Measurements from ENCODE around the gene KRT16. TPM values are rescaled to one million over a fixed set of nuclear protein-coding genes. Genes with fewer than 3 reads are reported as not detected.
"Not testable (repeated sequence)": the region's sequence is repeated elsewhere in the genome, so short reads cannot be mapped to it uniquely, and the experiment has no call there.

The KRT16 gene
- total and polyA plus RNA-seq, 2 donors = 0.20 TPM; not detected in 1

DNA sequence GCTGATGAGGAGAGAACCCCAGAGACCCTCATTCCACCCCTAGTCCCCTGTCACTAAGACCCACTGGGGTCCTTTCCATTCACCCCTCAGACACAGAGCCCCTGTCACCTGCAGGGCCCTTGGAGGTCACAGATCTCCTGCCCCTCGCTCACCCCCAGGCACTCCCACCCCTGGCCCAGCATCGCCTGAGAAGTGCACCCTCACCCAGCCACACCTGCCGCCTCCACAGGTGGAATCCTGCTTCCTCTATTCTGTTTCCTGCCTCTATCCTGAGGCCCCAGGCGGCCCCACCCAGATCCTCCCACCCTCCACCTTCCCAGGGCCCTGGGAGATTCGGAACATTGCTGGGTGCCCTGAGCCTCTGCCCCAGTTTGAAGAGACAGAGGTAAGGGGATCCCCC lies 25.6 kb upstream of the KRT16 start:
- Histone ChIP-seq H3K36me3 (ENCODE audit: insufficient read depth) (no peaks in the 10 kb centered on the region), H3K4me1 (ENCODE audit: insufficient read depth) (no peaks in the 10 kb centered on the region), H3K27ac (ENCODE audit: low read depth) (no peak overlapping the region), H3K4me3 (ENCODE audit: low read depth, low read length) (no peak overlapping the region)
- no peak for DNase-seq (ENCODE audit: extremely low spot score)
- WGBS = 86% methylated on average over 5 of the region's 5 CpGs

- Histone ChIP-seq H3K4me3 (ENCODE audit: low read depth, low read length) (no peak overlapping the region), H3K4me1 (ENCODE audit: insufficient read depth) (no peaks in the 10 kb centered on the region), H3K36me3 (ENCODE audit: insufficient read depth) (no peaks in the 10 kb centered on the region), H3K27ac (ENCODE audit: low read depth) (no peak overlapping the region)
- DNase-seq (ENCODE audit: extremely low spot score) = no peak
- 87% methylated on average over 9 of the region's 9 CpGs for WGBS
Observed at GRCh38 chr17:41636652-41637051, 24.1 kb upstream of the KRT16 start.

- no peak overlapping the region for H3K4me3 ChIP-seq (ENCODE audit: low read depth, low read length)
- WGBS = 29% methylated on average over 28 of the region's 28 CpGs
- no peak overlapping the region for H3K27ac ChIP-seq (ENCODE audit: low read depth)
- no peak for DNase-seq (ENCODE audit: extremely low spot score)
- no peaks in the 10 kb centered on the region for H3K36me3 ChIP-seq (ENCODE audit: insufficient read depth)
- H3K4me1 ChIP-seq (ENCODE audit: insufficient read depth) = no peaks in the 10 kb centered on the region
Observed at GRCh38 chr17:41635121-41636097, 22.8 kb upstream of the KRT16 start.

DNA sequence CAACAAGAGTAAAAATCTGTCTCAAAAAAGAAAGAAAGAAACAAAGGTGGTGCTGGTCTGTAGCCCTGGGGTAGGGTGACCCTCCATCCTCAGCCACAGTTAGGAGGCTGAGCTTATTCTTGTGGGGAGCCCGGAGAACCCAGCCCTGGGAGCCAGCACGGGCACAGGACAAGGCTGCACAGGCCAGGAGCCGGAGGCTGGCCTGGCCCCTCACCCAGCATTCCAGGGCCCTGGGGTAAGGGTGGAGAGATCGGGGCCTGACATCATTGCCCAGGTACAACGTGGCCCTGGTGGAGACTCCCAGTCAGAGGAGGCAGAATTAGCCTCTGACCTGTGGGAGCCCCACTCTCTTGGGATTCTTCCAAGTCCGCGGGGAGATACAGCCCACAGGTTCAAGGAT lies 22.1 kb upstream of the KRT16 start:
- whole genome bisulfite sequencing = 65% methylated on average over 7 of the region's 7 CpGs
- H3K4me1 ChIP-seq (ENCODE audit: insufficient read depth) = no peaks in the 10 kb centered on the region
- H3K4me3 ChIP-seq (ENCODE audit: low read depth, low read length) = no peak overlapping the region
- H3K36me3 ChIP-seq (ENCODE audit: insufficient read depth) = no peaks in the 10 kb centered on the region
- no peak for DNase-seq (ENCODE audit: extremely low spot score)
- no peak overlapping the region for H3K27ac ChIP-seq (ENCODE audit: low read depth)

DNA sequence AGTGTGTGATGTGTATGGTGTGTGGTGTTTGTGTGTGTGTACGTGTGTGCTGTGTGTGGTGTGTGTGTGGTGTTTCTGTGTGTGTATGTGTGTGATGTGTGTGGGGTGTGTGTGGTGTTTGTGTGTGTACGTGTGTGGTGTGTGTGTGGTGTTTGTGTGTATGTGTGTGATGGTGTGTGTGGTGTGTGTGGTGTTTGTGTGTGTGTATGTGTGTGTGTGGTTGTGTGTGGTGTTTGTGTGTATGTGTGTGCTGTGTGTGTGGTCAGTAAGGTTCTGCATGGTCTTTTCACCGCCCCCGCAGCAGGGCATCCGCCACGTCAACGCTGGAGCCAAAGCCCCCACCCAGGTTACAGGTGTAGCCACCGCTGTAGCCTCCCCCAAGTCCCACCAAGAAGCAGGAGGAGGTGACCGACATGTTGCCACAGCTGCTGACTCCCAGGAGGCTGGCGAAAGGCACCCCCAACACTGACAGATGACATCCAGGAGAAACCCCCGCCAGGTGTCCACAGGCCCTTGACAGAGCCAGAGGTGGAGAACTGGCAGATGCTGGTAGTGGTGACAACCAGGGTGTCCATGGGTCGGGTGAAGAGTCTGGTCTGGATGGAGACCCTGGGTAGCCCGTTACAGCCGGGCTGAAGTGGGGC lies 21.1 kb upstream of the KRT16 start:
- WGBS = 92% methylated on average over 14 of the region's 14 CpGs
- H3K27ac ChIP-seq (ENCODE audit: low read depth) = no peak overlapping the region
- no peak overlapping the region for H3K4me3 ChIP-seq (ENCODE audit: low read depth, low read length)
- H3K4me1 ChIP-seq (ENCODE audit: insufficient read depth) = no peaks in the 10 kb centered on the region
- no peak for DNase-seq (ENCODE audit: extremely low spot score)
- H3K36me3 ChIP-seq (ENCODE audit: insufficient read depth) = no peaks in the 10 kb centered on the region

DNA sequence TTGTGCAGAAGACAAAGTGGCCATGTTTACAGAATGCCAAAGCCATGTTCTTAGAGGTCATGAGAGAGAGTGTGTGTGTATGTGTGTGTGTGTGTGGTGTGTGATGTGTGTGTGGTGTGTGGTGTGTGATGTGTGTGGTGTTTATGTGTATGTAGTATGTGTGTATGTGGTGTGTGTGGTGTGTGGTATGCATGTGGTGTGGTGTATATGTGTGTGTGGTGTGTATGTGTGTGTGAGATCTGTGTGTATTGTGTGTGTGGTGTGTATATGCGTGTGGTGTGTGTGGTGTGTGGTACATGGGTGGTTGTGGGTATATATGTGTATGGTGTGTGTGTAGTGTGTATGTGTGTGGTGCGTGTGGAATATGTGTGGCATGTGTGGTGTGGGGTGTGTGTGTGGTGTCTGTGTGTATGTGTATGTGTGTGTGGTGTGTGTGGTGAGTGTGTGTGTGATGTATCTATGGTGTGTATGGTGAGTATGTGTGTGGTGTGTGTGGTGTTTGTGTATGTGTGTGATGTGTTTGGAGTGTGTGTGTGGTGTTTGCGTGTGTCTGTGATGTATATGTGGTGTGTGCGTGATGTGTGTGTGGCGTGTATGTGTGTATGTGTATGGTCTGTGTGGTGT lies 20.0 kb upstream of the KRT16 start:
- no peaks in the 10 kb centered on the region for H3K36me3 ChIP-seq (ENCODE audit: insufficient read depth)
- H3K27ac ChIP-seq (ENCODE audit: low read depth) = no peak overlapping the region
- H3K4me1 ChIP-seq (ENCODE audit: insufficient read depth) = no peaks in the 10 kb centered on the region
- H3K4me3 ChIP-seq (ENCODE audit: low read depth, low read length) = no peak overlapping the region
- no peak for DNase-seq (ENCODE audit: extremely low spot score)
- 70% methylated on average over 5 of the region's 5 CpGs for WGBS

DNA sequence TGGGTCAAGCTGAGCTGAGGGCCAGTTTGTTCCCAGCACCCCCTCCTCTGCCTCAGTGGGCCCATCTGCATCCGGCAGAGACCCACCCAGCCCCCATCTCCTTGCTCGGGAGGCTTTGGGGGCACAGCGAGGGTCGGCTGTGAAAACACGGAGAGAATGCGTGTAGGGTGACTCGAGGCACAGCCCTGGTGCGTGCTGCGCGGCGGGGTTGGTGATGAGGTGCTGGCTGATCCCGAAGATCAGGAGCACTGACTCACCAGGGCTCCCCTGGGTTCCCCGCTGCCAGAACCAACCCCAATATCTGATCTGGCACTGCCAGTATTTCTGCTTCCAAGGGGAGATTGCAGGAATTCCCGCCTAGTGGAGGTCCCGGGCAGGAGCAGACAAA lies 19.3 kb upstream of the KRT16 start:
- no peak overlapping the region for H3K27ac ChIP-seq (ENCODE audit: low read depth)
- H3K36me3 ChIP-seq (ENCODE audit: insufficient read depth) = no peaks in the 10 kb centered on the region
- no peak overlapping the region for H3K4me3 ChIP-seq (ENCODE audit: low read depth, low read length)
- 86% methylated on average over 15 of the region's 15 CpGs for WGBS
- H3K4me1 ChIP-seq (ENCODE audit: insufficient read depth) = no peaks in the 10 kb centered on the region
- no peak for DNase-seq (ENCODE audit: extremely low spot score)

DNA sequence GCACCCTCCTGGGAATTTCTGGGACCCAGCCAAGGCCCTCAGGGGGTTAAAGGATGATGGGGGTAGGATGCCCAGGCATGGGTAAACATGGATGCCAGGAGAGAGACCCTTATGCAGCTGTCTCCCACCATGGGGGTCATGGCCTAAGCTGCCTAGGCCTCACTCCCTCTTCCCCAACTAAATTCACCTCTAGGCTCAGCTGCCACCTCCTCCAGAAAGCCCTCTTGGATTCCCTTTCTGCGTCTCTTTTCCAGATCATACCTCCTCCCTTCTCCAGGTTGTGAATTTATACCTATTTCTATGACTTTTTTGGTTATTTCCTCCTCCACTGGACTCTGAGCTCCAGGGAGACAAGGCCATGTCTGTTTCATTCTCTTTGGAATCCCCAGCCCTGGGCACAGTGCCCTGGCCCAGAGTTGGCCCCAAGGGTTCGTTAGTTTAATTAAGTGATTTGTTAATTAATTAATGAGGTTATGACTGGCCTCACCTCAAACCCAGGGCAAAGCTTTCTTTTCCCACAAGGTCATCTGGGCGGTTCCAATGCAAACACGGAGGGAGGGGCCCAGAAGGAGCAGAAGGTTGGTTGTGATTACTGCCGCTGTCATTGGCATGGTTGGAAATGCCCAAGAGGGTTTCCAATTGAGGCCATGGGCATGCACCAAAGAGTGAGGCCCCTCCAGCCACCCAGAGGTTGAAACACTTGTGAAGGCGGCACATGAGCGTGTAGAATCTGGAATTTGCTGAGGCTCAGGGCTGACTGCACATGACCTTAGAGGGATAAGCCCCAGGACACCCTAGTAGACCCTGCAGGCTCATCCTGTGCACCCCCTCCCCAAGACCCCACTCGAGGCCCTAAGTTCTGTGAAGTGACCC lies 18.7 kb upstream of the KRT16 start:
- whole genome bisulfite sequencing = 91% methylated on average over 8 of the region's 8 CpGs
- no peak for DNase-seq (ENCODE audit: extremely low spot score)
- H3K4me3 ChIP-seq (ENCODE audit: low read depth, low read length) = no peak overlapping the region
- H3K4me1 ChIP-seq (ENCODE audit: insufficient read depth) = no peaks in the 10 kb centered on the region
- H3K36me3 ChIP-seq (ENCODE audit: insufficient read depth) = no peaks in the 10 kb centered on the region
- H3K27ac ChIP-seq (ENCODE audit: low read depth) = no peak overlapping the region

DNA sequence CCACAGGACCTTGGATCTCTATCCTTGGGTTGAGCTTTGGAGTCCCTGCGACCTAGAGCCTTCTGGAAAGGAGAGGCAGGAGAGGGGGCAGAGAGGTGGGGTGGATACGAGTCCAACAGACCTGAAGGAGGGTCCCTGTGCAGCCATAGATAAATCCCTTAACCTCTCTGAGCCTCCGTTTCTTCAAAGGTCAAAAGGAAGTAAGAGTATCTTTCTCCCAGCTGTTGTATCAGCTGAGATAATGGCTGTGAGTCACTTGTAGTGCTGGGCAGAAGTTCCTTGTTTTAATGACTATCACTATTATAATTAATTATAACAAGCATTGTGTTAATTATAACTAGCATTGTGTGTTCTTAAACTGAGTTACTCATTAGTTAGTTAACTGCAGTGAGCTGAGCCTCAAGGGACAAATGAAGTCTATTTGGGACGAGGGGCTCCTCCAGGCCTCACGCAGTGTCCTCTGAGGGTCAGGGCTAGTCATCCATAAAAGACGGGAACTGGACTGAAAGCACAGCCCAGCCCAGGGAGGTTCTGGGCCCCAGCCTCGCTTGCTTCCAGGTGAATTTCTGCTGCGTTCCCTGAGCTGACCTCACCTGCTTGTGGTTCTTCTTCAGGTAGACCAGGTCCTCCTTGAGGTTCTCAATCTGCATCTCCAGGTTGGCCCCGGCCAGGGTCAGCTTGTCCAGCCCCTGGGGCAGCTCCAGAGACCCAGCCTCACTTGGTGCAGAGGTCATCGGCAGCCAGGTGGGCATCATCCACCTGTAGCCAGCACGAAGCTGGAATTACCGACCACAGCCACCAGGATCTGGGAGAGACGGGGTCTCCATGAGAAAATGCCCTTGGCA lies 17.5 kb upstream of the KRT16 start:
- H3K4me3 ChIP-seq (ENCODE audit: low read depth, low read length) = no peak overlapping the region
- no peak overlapping the region for H3K27ac ChIP-seq (ENCODE audit: low read depth)
- 88% methylated on average over 13 of the region's 13 CpGs for WGBS
- DNase-seq (ENCODE audit: extremely low spot score) = no peak
- no peaks in the 10 kb centered on the region for H3K4me1 ChIP-seq (ENCODE audit: insufficient read depth)
- no peaks in the 10 kb centered on the region for H3K36me3 ChIP-seq (ENCODE audit: insufficient read depth)

- no peaks in the 10 kb centered on the region for H3K36me3 ChIP-seq (ENCODE audit: insufficient read depth)
- H3K4me1 ChIP-seq (ENCODE audit: insufficient read depth) = peaks cover 2% of the 10 kb centered on the region
- no peak for DNase-seq (ENCODE audit: extremely low spot score)
- H3K4me3 ChIP-seq (ENCODE audit: low read depth, low read length) = no peak overlapping the region
- no peak overlapping the region for H3K27ac ChIP-seq (ENCODE audit: low read depth)
- 81% methylated on average over 10 of the region's 10 CpGs for WGBS
Observed at GRCh38 chr17:41629316-41629715, 16.7 kb upstream of the KRT16 start.

DNA sequence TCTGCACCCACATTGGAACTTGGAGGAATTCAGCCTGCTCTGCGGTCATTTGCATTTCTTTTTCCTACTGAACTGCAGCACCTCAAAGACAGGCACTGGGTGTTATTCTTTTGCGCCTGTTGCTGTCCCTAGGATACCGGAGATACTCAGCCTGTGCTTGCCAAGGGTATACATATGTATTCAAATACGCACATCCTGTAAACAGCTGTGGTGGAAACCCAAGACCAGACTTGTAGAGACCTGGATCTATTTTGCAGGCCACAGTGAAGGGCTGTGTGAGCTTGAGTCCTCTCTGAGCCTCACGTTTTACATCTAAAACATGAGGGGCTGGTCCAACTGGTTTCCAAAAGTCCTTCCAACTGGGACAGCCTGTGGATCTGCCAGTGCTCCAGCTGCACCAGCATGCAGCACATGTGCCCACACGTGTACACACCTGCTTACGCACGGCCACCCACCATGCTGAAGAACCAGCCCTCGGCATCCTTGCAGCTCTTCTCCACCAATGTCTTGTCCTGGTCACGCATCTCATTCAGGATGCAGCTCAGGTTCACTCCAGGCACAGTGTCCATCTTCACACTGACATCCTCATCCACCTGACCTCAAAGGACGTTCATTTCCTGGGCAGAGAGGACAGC lies 16.2 kb upstream of the KRT16 start:
- not testable (repeated sequence) for H3K27ac ChIP-seq (ENCODE audit: low read depth); H3K4me3 ChIP-seq (ENCODE audit: low read depth, low read length); H3K4me1 ChIP-seq (ENCODE audit: insufficient read depth); H3K36me3 ChIP-seq (ENCODE audit: insufficient read depth); DNase-seq (ENCODE audit: extremely low spot score)
- 73% methylated on average over 11 of the region's 11 CpGs for WGBS

GRCh38 chr17:41628073-41628370 lies 15.5 kb upstream of the KRT16 start:
- WGBS = 59% methylated on average over 1 of the region's 1 CpG
- H3K4me1 ChIP-seq (ENCODE audit: insufficient read depth); H3K36me3 ChIP-seq (ENCODE audit: insufficient read depth); DNase-seq (ENCODE audit: extremely low spot score); H3K27ac ChIP-seq (ENCODE audit: low read depth); H3K4me3 ChIP-seq (ENCODE audit: low read depth, low read length): not testable (repeated sequence)
